ENCODE results near the gene SPSB4.

SPSB4 gene

DNA sequence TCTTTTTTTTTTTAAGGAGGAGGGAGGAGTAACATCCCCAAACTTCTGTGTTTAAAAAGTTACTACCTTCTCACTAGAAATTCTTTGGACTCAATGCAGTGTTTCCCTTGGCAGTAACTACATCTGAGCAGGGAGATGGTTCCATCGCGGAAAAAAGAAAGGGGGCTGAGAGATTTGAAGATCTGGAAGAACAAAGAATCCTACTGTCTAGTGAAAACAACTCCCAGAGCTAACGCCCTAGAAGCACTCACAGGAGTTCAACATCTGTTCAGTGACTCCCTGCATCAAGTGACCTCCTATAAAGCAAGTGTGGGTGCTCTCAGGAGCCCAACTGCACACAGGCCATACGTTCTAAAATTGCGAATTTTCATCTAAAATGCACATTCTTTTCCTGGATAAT, 113.7 kb downstream of the SPSB4 start:
- no peak overlapping the region for H3K4me3 ChIP-seq (ENCODE audit: low read depth, low read length)
- DNase-seq (ENCODE audit: low read depth, low spot score): no peak
- TF ChIP-seq, protein P1, sequence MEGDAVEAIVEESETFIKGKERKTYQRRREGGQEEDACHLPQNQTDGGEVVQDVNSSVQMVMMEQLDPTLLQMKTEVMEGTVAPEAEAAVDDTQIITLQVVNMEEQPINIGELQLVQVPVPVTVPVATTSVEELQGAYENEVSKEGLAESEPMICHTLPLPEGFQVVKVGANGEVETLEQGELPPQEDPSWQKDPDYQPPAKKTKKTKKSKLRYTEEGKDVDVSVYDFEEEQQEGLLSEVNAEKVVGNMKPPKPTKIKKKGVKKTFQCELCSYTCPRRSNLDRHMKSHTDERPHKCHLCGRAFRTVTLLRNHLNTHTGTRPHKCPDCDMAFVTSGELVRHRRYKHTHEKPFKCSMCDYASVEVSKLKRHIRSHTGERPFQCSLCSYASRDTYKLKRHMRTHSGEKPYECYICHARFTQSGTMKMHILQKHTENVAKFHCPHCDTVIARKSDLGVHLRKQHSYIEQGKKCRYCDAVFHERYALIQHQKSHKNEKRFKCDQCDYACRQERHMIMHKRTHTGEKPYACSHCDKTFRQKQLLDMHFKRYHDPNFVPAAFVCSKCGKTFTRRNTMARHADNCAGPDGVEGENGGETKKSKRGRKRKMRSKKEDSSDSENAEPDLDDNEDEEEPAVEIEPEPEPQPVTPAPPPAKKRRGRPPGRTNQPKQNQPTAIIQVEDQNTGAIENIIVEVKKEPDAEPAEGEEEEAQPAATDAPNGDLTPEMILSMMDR (IDR thresholded peaks at IDR 0.05; ENCODE audit: low read depth, low read length): no peak
- in situ Hi-C loops (cut with HindIII; ENCODE audit: low sequenced_read_pairs): no loop called here

- no peak for DNase-seq (ENCODE audit: low read depth, low spot score)
- in situ Hi-C loops (cut with HindIII; ENCODE audit: low sequenced_read_pairs): no loop called here
- H3K4me3 ChIP-seq (ENCODE audit: low read depth, low read length): no peak overlapping the region
- TF ChIP-seq, protein P1 (IDR thresholded peaks at IDR 0.05; ENCODE audit: low read depth, low read length): no peak
These were observed 116.5 kb downstream of the SPSB4 start for GRCh38 chr3:141167681-141168080.

- TF ChIP-seq, protein P1 (IDR thresholded peaks at IDR 0.05; ENCODE audit: low read depth, low read length): no peak
- no peak overlapping the region for H3K4me3 ChIP-seq (ENCODE audit: low read depth, low read length)
- in situ Hi-C loops (cut with HindIII; ENCODE audit: low sequenced_read_pairs): no loop called here
- no peak for DNase-seq (ENCODE audit: low read depth, low spot score)
These were observed 119.6 kb downstream of the SPSB4 start for GRCh38 chr3:141170678-141171295.

DNA sequence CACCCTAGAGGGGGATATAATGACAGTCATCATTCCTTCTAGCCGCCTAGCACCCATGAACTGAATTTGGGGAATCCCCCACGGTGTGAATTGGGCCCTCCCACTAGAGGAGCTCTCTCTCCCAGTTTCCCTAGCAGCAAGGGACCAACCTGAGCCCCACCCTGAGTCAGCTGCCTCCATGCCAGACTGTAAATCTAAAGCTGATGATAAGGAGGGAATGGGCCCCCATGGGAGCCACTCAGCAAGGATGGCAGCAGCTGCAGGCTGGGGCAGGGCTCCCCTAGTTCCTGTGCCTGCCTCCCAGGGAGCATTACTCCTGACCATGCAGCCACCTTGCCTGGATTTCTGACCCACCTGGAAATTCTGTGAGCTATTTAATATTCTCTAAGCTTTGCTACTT, 123.5 kb downstream of the SPSB4 start:
- H3K4me3 ChIP-seq (ENCODE audit: low read depth, low read length): no peak overlapping the region
- DNase-seq (ENCODE audit: low read depth, low spot score): no peak
- TF ChIP-seq, protein P1 (IDR thresholded peaks at IDR 0.05; ENCODE audit: low read depth, low read length): no peak
- in situ Hi-C loops (cut with HindIII; ENCODE audit: low sequenced_read_pairs): no loop called here

DNA sequence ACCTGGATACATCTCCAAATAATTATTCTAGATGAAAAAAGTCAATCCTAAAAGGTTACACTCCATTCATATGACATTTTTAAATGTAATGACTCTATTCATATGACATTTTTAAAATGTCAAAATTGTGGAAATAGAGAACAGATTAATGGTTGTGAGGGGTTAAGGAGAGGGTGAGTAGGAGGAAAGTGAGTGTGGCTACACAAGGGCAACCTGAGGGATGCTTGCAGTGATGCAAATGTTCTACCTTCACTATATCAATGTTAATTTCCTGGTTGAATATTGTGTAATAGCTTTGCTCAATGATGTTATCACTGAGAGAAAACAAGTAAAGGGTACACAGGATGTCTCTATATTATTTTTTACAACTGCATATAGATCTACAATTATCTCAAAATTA, 125.6 kb downstream of the SPSB4 start:
- no peak for DNase-seq (ENCODE audit: low read depth, low spot score)
- in situ Hi-C loops (cut with HindIII; ENCODE audit: low sequenced_read_pairs): no loop called here
- no peak overlapping the region for H3K4me3 ChIP-seq (ENCODE audit: low read depth, low read length)
- TF ChIP-seq, protein P1 (IDR thresholded peaks at IDR 0.05; ENCODE audit: low read depth, low read length): no peak

DNA sequence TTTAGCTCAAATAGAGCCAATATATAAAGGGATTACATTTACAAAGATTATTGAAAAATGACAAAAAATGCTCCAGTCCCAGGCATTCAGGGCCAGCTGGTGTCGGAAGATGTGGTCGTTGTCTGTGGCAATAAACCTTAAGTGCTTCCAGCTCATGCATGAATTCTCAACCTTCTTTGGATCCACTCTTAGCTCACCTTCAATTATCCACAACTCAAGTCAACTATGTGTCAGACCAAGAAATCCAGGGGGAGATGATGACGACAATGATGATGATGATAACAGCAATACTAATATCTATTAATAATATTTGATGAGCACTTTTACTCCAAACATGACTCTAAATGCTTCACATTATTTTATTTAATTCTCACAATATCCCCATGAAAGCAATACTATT, 126.9 kb downstream of the SPSB4 start:
- TF ChIP-seq, protein P1 (IDR thresholded peaks at IDR 0.05; ENCODE audit: low read depth, low read length): no peak
- no peak for DNase-seq (ENCODE audit: low read depth, low spot score)
- in situ Hi-C loops (cut with HindIII; ENCODE audit: low sequenced_read_pairs): no loop called here
- no peak overlapping the region for H3K4me3 ChIP-seq (ENCODE audit: low read depth, low read length)

Data from astrocyte of the spinal cord (primary cell).